K562 (cell line): Measurements from ENCODE around the gene DGKZ. TPM values are rescaled to one million over a fixed set of nuclear protein-coding genes. Genes with fewer than 3 reads are reported as not detected.
A peak's percentile ranks its signal among the peaks of the same experiment; 100 is the strongest.

ENCODE experiments used
- ADNP ChIP-seq: fragments of 200-800 bp; sonication (Bioruptor generic); IDR thresholded peaks from 2 replicates; pipeline ENCODE4 v1.6.1; 2016; ENCODE audit warnings: missing genetic modification characterization, missing compliant biosample characterization
- CBFA2T3 ChIP-seq: fragments of 450-650 bp; IDR thresholded peaks from 2 replicates; pipeline ENCODE4 v1.6.1; 2017
- CCAR2 ChIP-seq: fragments of 200-400 bp; formaldehyde crosslinking; IDR thresholded peaks from 2 replicates; pipeline ENCODE4 v1.6.1; 2017; ENCODE audit warnings: mild to moderate bottlenecking, low read depth, low read length
- DPF2 ChIP-seq: fragments of 450-650 bp; IDR thresholded peaks from 2 replicates; pipeline ENCODE4 v1.6.1; 2016
- EHMT2 ChIP-seq: fragments of 450-650 bp; IDR thresholded peaks from 2 replicates; pipeline ENCODE4 v1.6.1; 2018; ENCODE audit warnings: antibody characterized with exemption
- ESRRA ChIP-seq: fragments of 450-650 bp; IDR thresholded peaks from 2 replicates; pipeline ENCODE4 v1.6.1; 2014; ENCODE audit warnings: low read depth, mild to moderate bottlenecking, moderate library complexity, borderline replicate concordance
- FOXJ2 ChIP-seq: fragments of 200-800 bp; sonication (Bioruptor generic); IDR thresholded peaks from 2 replicates; pipeline ENCODE4 v1.6.1; 2016; ENCODE audit warnings: missing genetic modification characterization, missing compliant biosample characterization
- HDAC2 ChIP-seq: fragments of 450-650 bp; IDR thresholded peaks from 2 replicates; pipeline ENCODE4 v1.6.1; 2016; ENCODE audit warnings: mild to moderate bottlenecking
- KDM1A ChIP-seq, 2 experiments: fragments of 450-650 bp; IDR thresholded peaks; 2 replicates each; pipeline ENCODE4 v1.6.1; 2016; ENCODE audit warnings: mild to moderate bottlenecking in 2 of 2
- NFXL1 ChIP-seq: fragments of 450-650 bp; formaldehyde crosslinking; IDR thresholded peaks from 2 replicates; pipeline ENCODE4 v1.4.0; 2021; ENCODE audit warnings: mild to moderate bottlenecking
- PCBP1 ChIP-seq: fragments of 200-400 bp; formaldehyde crosslinking; IDR thresholded peaks from 2 replicates; pipeline ENCODE4 v1.6.1; 2018; ENCODE audit warnings: mild to moderate bottlenecking, low read depth, low read length; ENCODE audit not compliant: poor library complexity, severe bottlenecking
- PHB ChIP-seq: fragments of 250-450 bp; sonication (Bioruptor Pico); IDR thresholded peaks from 2 replicates; pipeline ENCODE4 v1.5.0; 2021
- PRMT5 ChIP-seq: sonication (generic); formaldehyde crosslinking; IDR thresholded peaks from 2 replicates; pipeline ENCODE4 v1.5.0; 2020; ENCODE audit warnings: missing genetic modification reagents
- RCOR1 ChIP-seq, 2 experiments: IDR thresholded peaks; 2 replicates each; pipeline ENCODE4 v1.6.1; 2012; ENCODE audit warnings: low read depth in 2 of 2, low read length in 2 of 2, borderline replicate concordance in 1 of 2, improper control_type of control experiment in 1 of 2
- SMARCE1 ChIP-seq: fragments of 450-650 bp; IDR thresholded peaks from 2 replicates; pipeline ENCODE4 v1.7.1; 2016; ENCODE audit warnings: mild to moderate bottlenecking
- ZNF76 ChIP-seq: fragments of 250-450 bp; sonication (Bioruptor Pico); IDR thresholded peaks from 2 replicates; pipeline ENCODE4 v1.4.0; 2020; ENCODE audit warnings: mild to moderate bottlenecking, moderate library complexity, borderline replicate concordance
- ZSCAN29 ChIP-seq: fragments of 450-650 bp; IDR thresholded peaks from 2 replicates; pipeline ENCODE4 v1.6.1; 2017
- polyA plus RNA-seq, 8 experiments: library from polyadenylated mRNA; depleted of rRNA in 4 of 8; stranded (reverse) in 5 of 8; unstranded in 3 of 8; fragments of >200 nt; fragmentation: Nextera tagmentation in 2 of 8; fragmentation: Illumina TruSeq in 1 of 8; extraction: Ambion mirVana in 2 of 8; extraction: Trizol in 1 of 8; gene quantifications; 2 replicates each; pipeline versions ENCODE4 v1.2.1 to v1.2.3, GENCODE V29; 2011 to 2014; ENCODE audit warnings: inconsistent platforms in 1 of 8, missing spikeins in 1 of 8
- total RNA-seq, 7 experiments: library from RNA; depleted of rRNA in 6 of 7; stranded (reverse); fragments of >200 nt in 6 of 7; fragmentation: Illumina TruSeq in 2 of 7; extraction: Trizol in 2 of 7; gene quantifications; 2 replicates each; pipeline versions ENCODE4 v1.2.1 to v1.2.3, GENCODE V29; 2011 to 2021; ENCODE audit warnings: low replicate concordance in 1 of 7
- TF ChIP-seq, protein P1 (sequence below): fragments of 450-650 bp; IDR thresholded peaks from 2 replicates; pipeline ENCODE4 v1.6.1; 2016; ENCODE audit warnings: antibody characterized with exemption
- TF ChIP-seq, protein P2 (sequence below): sonication (generic); formaldehyde crosslinking; IDR thresholded peaks from 2 replicates; pipeline ENCODE4 v1.5.0; 2020; ENCODE audit warnings: missing genetic modification reagents
- TF ChIP-seq, protein P3 (sequence below): sonication (generic); IDR thresholded peaks from 2 replicates; pipeline ENCODE4 v1.6.1; 2016
- TF ChIP-seq, protein P4 (sequence below), 2 experiments: fragments of 250-450 bp in 1 of 2; fragments of 450-650 bp in 1 of 2; sonication (Bioruptor Pico) in 1 of 2; IDR thresholded peaks; 2 replicates each; pipeline versions ENCODE4 v1.6.1 to v1.8.0; 2016 to 2021; ENCODE audit warnings: mild to moderate bottlenecking in 2 of 2, moderate library complexity in 2 of 2, missing compliant biosample characterization in 1 of 2, missing genetic modification characterization in 1 of 2
- TF ChIP-seq, protein P5 (sequence below), 3 experiments: fragments of 200-800 bp in 1 of 3; fragments of 250-450 bp in 1 of 3; fragments of 450-650 bp in 1 of 3; sonication (Bioruptor Pico) in 1 of 3; sonication (Bioruptor generic) in 1 of 3; formaldehyde crosslinking in 1 of 3; IDR thresholded peaks; 2 replicates each; pipeline versions ENCODE4 v1.6.1 to v1.8.0; 2016 to 2022; ENCODE audit warnings: mild to moderate bottlenecking in 2 of 3, missing genetic modification characterization in 2 of 3, missing compliant biosample characterization in 1 of 3, moderate library complexity in 1 of 3

Gene DGKZ
- total and polyA plus RNA-seq, 9 of the 15 experiments (the other 6 are each of a cell fraction or from before 2014, with no cell fraction given) = 0.51 to 100 (median 44.2) TPM

DNA sequence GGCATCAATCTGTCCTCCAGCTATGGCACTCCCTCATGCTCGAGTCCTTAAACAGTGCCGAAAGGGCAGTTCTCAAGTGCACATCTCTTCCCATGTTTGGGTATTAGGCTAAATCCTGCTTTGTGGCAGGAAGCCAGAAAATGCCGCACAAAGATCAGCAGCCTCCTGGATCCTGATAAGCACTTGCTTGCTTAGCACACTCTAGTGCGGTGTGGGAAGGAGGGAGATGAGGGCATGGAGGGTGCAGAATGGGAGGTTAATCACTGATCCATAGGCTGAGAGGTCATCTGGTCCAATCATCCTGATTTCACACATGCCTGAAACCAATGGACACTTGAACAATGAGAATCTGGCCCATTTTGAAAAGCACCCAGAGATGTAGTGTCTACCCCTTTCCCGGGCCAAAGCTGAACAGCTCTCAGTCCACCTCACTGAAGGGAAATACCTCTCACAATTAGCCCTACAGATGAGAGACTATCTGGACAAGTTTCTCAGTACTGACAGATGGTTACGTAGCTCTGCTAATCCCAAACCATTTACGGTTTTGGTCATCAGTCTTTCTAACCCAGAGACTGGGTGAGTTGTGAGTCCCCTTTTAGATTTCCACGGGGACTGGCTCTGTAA, 74.1 kb downstream of the DGKZ start (continued):
- TF ChIP-seq, protein P1, sequence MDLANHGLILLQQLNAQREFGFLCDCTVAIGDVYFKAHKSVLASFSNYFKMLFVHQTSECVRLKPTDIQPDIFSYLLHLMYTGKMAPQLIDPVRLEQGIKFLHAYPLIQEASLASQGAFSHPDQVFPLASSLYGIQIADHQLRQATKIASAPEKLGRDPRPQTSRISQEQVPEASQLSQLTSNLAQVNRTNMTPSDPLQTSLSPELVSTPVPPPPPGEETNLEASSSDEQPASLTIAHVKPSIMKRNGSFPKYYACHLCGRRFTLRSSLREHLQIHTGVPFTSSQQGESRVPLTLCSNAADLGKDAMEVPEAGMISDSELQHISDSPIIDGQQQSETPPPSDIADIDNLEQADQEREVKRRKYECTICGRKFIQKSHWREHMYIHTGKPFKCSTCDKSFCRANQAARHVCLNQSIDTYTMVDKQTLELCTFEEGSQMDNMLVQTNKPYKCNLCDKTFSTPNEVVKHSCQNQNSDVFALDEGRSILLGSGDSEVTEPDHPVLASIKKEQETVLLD = no peak
- TF ChIP-seq KDM1A (IDR thresholded peaks at IDR 0.05) (peak; percentile 43 to 55; a peak in 3 of 4 replicates), CCAR2 (no peak), FOXJ2 (0 out of 2 replicates have a peak, but pooled peaks have one; percentile 33), SMARCE1 (0 out of 2 replicates have a peak, but pooled peaks have one; percentile 17), ZNF76 (CRISPR knock-in tag) (no peak), ADNP (no peak), RCOR1 (IDR thresholded peaks at IDR 0.05; ENCODE audit: borderline replicate concordance in 1 of 2, low read depth in 2 of 2, low read length in 2 of 2) (peak in 1 of 2 experiments; percentile 86; a peak in 2 of 4 replicates), NFXL1 (CRISPR knock-in tag) (no peak), CBFA2T3 (peak; percentile 49), HDAC2 (peak; percentile 37; the same call in 1 of the 2 replicates), EHMT2 (no peak), DPF2 (peak; percentile 39; the same call in 1 of the 2 replicates), PCBP1 (no peak), ZSCAN29 (no peak), PHB (CRISPR knock-in tag) (no peak), ESRRA (peak; percentile 34; the same call in 1 of the 2 replicates), PRMT5 (no peak)
- TF ChIP-seq, protein P2, sequence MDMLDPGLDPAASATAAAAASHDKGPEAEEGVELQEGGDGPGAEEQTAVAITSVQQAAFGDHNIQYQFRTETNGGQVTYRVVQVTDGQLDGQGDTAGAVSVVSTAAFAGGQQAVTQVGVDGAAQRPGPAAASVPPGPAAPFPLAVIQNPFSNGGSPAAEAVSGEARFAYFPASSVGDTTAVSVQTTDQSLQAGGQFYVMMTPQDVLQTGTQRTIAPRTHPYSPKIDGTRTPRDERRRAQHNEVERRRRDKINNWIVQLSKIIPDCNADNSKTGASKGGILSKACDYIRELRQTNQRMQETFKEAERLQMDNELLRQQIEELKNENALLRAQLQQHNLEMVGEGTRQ (CRISPR knock-in tag) = no peak
- TF ChIP-seq, protein P3, sequence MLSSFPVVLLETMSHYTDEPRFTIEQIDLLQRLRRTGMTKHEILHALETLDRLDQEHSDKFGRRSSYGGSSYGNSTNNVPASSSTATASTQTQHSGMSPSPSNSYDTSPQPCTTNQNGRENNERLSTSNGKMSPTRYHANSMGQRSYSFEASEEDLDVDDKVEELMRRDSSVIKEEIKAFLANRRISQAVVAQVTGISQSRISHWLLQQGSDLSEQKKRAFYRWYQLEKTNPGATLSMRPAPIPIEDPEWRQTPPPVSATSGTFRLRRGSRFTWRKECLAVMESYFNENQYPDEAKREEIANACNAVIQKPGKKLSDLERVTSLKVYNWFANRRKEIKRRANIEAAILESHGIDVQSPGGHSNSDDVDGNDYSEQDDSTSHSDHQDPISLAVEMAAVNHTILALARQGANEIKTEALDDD = peak; percentile 69
- TF ChIP-seq, protein P4, sequence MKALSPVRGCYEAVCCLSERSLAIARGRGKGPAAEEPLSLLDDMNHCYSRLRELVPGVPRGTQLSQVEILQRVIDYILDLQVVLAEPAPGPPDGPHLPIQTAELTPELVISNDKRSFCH (CRISPR knock-in tag; IDR thresholded peaks at IDR 0.05) = no peak
- TF ChIP-seq, protein P4 (tag; IDR thresholded peaks at IDR 0.05) = no peak
- TF ChIP-seq, protein P5, sequence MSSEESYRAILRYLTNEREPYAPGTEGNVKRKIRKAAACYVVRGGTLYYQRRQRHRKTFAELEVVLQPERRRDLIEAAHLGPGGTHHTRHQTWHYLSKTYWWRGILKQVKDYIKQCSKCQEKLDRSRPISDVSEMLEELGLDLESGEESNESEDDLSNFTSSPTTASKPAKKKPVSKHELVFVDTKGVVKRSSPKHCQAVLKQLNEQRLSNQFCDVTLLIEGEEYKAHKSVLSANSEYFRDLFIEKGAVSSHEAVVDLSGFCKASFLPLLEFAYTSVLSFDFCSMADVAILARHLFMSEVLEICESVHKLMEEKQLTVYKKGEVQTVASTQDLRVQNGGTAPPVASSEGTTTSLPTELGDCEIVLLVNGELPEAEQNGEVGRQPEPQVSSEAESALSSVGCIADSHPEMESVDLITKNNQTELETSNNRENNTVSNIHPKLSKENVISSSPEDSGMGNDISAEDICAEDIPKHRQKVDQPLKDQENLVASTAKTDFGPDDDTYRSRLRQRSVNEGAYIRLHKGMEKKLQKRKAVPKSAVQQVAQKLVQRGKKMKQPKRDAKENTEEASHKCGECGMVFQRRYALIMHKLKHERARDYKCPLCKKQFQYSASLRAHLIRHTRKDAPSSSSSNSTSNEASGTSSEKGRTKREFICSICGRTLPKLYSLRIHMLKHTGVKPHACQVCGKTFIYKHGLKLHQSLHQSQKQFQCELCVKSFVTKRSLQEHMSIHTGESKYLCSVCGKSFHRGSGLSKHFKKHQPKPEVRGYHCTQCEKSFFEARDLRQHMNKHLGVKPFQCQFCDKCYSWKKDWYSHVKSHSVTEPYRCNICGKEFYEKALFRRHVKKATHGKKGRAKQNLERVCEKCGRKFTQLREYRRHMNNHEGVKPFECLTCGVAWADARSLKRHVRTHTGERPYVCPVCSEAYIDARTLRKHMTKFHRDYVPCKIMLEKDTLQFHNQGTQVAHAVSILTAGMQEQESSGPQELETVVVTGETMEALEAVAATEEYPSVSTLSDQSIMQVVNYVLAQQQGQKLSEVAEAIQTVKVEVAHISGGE (CRISPR knock-in tag; IDR thresholded peaks at IDR 0.05) = peak in 1 of 3 experiments; percentile 5; a peak in 1 of 6 replicates
